ENCODE results near the gene MST1R.

MST1R gene

DNA sequence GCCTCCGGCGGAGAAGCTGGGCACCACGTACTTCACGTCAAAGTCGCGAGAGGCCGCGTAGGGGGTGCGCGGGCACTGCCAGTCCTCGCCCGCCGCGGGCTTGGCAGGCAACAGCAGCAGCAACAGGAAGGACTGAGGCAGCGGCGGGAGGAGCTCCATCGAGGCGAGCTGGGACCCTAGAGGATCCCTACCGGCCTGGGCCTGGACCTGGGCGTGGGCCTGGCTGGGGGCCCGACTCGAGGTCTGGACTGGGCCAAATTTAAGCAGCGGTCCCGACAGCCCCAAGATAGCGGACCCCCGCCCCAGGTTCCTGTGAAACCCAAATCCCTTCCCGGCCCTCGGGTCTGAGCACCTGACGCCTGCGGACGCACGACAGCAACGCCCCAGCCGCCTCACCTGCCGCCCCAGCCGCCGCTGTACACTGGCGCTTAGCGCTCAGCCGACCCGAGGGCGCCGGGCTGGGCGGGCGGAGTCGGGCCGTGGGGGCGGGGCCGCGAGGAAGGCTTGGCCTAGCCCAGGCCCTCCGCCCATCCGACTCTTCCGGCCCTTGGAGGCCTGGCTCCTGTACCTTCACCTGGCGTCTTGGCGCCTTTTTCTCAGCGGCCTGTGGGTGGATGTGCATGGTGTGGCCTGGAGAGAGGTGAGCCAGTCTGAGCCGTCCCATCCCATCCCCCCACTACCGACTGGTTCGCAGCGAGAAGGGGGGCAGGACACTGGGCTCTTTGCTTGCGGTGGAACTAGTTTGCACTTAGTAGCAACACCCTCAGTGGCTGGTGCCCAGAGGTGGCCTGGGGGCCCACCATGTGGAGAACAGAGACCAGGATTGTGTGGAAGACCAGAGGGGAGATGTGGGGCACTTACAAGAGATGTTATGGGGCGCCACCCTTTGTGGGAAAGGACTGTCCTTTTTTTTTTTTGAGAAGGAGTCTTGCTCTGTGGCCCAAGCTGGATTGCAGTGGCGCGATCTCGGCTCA is at the start of gene MST1R:
Gene MST1R, minus strand, starts transcription at position 423 of the 974 bp plus-strand sequence. Its CDS starts 264 bp downstream, at position 159.
- ATAC-seq = no peak

DNA sequence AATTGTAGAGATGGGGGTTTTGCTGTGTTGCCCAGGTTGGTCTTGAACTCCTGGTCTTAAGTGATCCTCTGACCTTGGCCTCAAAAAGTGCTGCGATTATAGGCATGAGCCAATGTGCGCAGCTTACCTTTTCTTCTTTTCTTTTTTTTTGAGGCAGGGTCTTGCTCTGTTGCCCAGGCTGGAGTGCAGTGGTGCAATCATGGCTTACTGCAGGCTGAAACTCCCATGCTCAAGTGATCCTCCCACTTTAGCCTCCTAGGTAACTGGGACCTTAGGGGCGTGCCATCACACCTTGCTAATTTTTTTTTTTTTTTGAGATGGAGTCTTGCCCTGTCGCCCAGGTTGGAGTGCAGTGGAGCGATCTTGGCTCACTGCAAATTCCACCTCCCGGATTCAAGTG is 49.3 kb upstream of the MST1R start:
- TF ChIP-seq, protein P1, sequence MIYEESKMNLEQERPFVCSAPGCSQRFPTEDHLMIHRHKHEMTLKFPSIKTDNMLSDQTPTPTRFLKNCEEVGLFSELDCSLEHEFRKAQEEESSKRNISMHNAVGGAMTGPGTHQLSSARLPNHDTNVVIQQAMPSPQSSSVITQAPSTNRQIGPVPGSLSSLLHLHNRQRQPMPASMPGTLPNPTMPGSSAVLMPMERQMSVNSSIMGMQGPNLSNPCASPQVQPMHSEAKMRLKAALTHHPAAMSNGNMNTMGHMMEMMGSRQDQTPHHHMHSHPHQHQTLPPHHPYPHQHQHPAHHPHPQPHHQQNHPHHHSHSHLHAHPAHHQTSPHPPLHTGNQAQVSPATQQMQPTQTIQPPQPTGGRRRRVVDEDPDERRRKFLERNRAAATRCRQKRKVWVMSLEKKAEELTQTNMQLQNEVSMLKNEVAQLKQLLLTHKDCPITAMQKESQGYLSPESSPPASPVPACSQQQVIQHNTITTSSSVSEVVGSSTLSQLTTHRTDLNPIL (CRISPR knock-in tag; IDR thresholded peaks at IDR 0.05; ENCODE audit: low read depth) = no peak
- TF ChIP-seq ISL1 (CRISPR knock-in tag; IDR thresholded peaks at IDR 0.05) (no peak), TCF4 (CRISPR knock-in tag; IDR thresholded peaks at IDR 0.05; ENCODE audit: borderline replicate concordance) (no peak), ESRRG (CRISPR knock-in tag; IDR thresholded peaks at IDR 0.05) (no peak), GLIS3 (CRISPR knock-in tag; IDR thresholded peaks at IDR 0.05) (no peak), ZFP3 (CRISPR knock-in tag; IDR thresholded peaks at IDR 0.05) (no peak), OSR1 (CRISPR knock-in tag; IDR thresholded peaks at IDR 0.05) (no peak), ZNF8 (CRISPR knock-in tag; IDR thresholded peaks at IDR 0.05) (no peak), PPARA (CRISPR knock-in tag; IDR thresholded peaks at IDR 0.05; ENCODE audit: borderline replicate concordance) (no peak), TOX (CRISPR knock-in tag; IDR thresholded peaks at IDR 0.05; ENCODE audit: borderline replicate concordance) (no peak)
- TF ChIP-seq, protein P2, sequence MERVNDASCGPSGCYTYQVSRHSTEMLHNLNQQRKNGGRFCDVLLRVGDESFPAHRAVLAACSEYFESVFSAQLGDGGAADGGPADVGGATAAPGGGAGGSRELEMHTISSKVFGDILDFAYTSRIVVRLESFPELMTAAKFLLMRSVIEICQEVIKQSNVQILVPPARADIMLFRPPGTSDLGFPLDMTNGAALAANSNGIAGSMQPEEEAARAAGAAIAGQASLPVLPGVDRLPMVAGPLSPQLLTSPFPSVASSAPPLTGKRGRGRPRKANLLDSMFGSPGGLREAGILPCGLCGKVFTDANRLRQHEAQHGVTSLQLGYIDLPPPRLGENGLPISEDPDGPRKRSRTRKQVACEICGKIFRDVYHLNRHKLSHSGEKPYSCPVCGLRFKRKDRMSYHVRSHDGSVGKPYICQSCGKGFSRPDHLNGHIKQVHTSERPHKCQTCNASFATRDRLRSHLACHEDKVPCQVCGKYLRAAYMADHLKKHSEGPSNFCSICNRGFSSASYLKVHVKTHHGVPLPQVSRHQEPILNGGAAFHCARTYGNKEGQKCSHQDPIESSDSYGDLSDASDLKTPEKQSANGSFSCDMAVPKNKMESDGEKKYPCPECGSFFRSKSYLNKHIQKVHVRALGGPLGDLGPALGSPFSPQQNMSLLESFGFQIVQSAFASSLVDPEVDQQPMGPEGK (CRISPR knock-in tag; IDR thresholded peaks at IDR 0.05; ENCODE audit: borderline replicate concordance) = no peak
- TF ChIP-seq, protein P3, sequence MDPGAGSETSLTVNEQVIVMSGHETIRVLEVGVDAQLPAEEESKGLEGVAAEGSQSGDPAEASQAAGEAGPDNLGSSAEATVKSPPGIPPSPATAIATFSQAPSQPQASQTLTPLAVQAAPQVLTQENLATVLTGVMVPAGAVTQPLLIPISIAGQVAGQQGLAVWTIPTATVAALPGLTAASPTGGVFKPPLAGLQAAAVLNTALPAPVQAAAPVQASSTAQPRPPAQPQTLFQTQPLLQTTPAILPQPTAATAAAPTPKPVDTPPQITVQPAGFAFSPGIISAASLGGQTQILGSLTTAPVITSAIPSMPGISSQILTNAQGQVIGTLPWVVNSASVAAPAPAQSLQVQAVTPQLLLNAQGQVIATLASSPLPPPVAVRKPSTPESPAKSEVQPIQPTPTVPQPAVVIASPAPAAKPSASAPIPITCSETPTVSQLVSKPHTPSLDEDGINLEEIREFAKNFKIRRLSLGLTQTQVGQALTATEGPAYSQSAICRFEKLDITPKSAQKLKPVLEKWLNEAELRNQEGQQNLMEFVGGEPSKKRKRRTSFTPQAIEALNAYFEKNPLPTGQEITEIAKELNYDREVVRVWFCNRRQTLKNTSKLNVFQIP (CRISPR knock-in tag; IDR thresholded peaks at IDR 0.05; ENCODE audit: borderline replicate concordance, low read depth) = no peak
- TF ChIP-seq, protein P4, sequence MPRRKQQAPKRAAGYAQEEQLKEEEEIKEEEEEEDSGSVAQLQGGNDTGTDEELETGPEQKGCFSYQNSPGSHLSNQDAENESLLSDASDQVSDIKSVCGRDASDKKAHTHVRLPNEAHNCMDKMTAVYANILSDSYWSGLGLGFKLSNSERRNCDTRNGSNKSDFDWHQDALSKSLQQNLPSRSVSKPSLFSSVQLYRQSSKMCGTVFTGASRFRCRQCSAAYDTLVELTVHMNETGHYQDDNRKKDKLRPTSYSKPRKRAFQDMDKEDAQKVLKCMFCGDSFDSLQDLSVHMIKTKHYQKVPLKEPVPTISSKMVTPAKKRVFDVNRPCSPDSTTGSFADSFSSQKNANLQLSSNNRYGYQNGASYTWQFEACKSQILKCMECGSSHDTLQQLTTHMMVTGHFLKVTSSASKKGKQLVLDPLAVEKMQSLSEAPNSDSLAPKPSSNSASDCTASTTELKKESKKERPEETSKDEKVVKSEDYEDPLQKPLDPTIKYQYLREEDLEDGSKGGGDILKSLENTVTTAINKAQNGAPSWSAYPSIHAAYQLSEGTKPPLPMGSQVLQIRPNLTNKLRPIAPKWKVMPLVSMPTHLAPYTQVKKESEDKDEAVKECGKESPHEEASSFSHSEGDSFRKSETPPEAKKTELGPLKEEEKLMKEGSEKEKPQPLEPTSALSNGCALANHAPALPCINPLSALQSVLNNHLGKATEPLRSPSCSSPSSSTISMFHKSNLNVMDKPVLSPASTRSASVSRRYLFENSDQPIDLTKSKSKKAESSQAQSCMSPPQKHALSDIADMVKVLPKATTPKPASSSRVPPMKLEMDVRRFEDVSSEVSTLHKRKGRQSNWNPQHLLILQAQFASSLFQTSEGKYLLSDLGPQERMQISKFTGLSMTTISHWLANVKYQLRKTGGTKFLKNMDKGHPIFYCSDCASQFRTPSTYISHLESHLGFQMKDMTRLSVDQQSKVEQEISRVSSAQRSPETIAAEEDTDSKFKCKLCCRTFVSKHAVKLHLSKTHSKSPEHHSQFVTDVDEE (CRISPR knock-in tag; IDR thresholded peaks at IDR 0.05) = no peak
- ATAC-seq = no peak

More for the DNA sequence above, at the start of gene MST1R:
- TF ChIP-seq ARNTL (CRISPR knock-in tag; IDR thresholded peaks at IDR 0.05; ENCODE audit: borderline replicate concordance, low read depth) = no peak
- no peak for TF ChIP-seq ZFP3 (CRISPR knock-in tag; IDR thresholded peaks at IDR 0.05)
- TF ChIP-seq, protein P2 (CRISPR knock-in tag; IDR thresholded peaks at IDR 0.05; ENCODE audit: borderline replicate concordance) = no peak
- no peak for TF ChIP-seq PPARA (CRISPR knock-in tag; IDR thresholded peaks at IDR 0.05; ENCODE audit: borderline replicate concordance)
- no peak for TF ChIP-seq ZFP30 (CRISPR knock-in tag; IDR thresholded peaks at IDR 0.05)
- TF ChIP-seq SNAI2 (CRISPR knock-in tag; IDR thresholded peaks at IDR 0.05) = no peak
- TF ChIP-seq CSDC2 (CRISPR knock-in tag; IDR thresholded peaks at IDR 0.05) = no peak

DNA sequence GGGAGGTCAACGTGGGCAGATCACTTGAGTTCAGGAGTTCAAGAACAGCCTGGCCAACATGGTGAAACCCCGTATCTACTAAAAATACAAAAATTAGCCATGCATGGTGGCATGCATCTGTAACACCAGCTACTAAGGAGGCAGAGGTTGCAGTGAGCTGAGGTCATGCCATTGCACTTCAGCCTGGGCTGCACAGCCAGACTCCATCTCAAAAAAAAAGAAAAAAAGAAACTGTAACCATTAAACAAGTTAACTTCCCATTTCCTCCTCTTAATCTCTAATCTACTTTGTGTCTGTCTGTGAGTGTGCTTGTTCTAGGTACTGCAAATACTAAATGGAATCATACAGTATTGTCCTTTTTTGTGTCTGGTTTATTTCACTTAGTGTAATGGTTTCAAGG is 39.0 kb upstream of the MST1R start:
- ATAC-seq = no peak
- TF ChIP-seq ISL1 (CRISPR knock-in tag; IDR thresholded peaks at IDR 0.05) = no peak
- TF ChIP-seq, protein P1 (CRISPR knock-in tag; IDR thresholded peaks at IDR 0.05; ENCODE audit: low read depth) = no peak
